MM.1S (cell line): ENCODE measurements around the gene ZNHIT3.

Source experiments
- DNase-seq: peaks from one replicate; pipeline ENCODE4 v3.0.0-alpha.2; 2015
- H2AFZ ChIP-seq: fragments of 300-600 bp; sonication (generic); 2 replicates; pipeline ENCODE4 v1.6.0; 2016; ENCODE audit warnings: antibody characterized with exemption, low read length
- H3F3A ChIP-seq: fragments of 300-600 bp; sonication (generic); 2 replicates; pipeline ENCODE4 v1.6.1; 2016; ENCODE audit warnings: mild to moderate bottlenecking, antibody characterized with exemption, low read length, moderate library complexity, mixed read lengths; ENCODE audit not compliant: insufficient read depth
- H3K27ac ChIP-seq: fragments of 300-600 bp; sonication (generic); 2 replicates; pipeline ENCODE4 v1.5.1; 2016; ENCODE audit warnings: mild to moderate bottlenecking, low read length
- H3K27me3 ChIP-seq: fragments of 300-600 bp; sonication (generic); replicated peaks from 2 replicates; pipeline ENCODE4 v1.6.0; 2016; ENCODE audit warnings: low read length; ENCODE audit not compliant: insufficient read depth
- H3K36me3 ChIP-seq: fragments of 300-600 bp; sonication (generic); replicated peaks from 2 replicates; pipeline ENCODE4 v1.6.1; 2016; ENCODE audit warnings: mild to moderate bottlenecking, low read length, mixed read lengths; ENCODE audit not compliant: insufficient read depth
- H3K4me1 ChIP-seq: fragments of 300-600 bp; sonication (generic); 2 replicates; pipeline ENCODE4 v1.6.1; 2016; ENCODE audit warnings: low read length, mixed read lengths
- H3K4me2 ChIP-seq: fragments of 300-600 bp; sonication (generic); 2 replicates; pipeline ENCODE4 v1.6.0; 2016; ENCODE audit warnings: low read depth, low read length
- H3K4me3 ChIP-seq: fragments of 300-600 bp; sonication (generic); 2 replicates; pipeline ENCODE4 v1.5.1; 2016; ENCODE audit warnings: low read length, mixed read lengths
- H3K79me2 ChIP-seq: fragments of 300-600 bp; sonication (generic); 2 replicates; pipeline ENCODE4 v1.6.1; 2016; ENCODE audit warnings: mixed run types, low read length, mixed read lengths
- H3K9ac ChIP-seq: fragments of 300-600 bp; sonication (generic); 2 replicates; pipeline ENCODE4 v1.6.1; 2016; ENCODE audit warnings: low read length, mixed read lengths
- H3K9me2 ChIP-seq: fragments of 300-600 bp; sonication (generic); replicated peaks from 2 replicates; pipeline ENCODE4 v1.6.1; 2016; ENCODE audit warnings: mild to moderate bottlenecking, low read length, mixed read lengths; ENCODE audit not compliant: insufficient read depth
- H3K9me3 ChIP-seq: fragments of 300-600 bp; sonication (generic); replicated peaks from 2 replicates; pipeline ENCODE4 v1.6.1; 2016; ENCODE audit warnings: mild to moderate bottlenecking, low read length, mixed read lengths; ENCODE audit not compliant: insufficient read depth
- H4K20me1 ChIP-seq: fragments of 300-600 bp; sonication (generic); 2 replicates; pipeline ENCODE4 v1.6.1; 2016; ENCODE audit warnings: mild to moderate bottlenecking, low read length, moderate library complexity, mixed read lengths; ENCODE audit not compliant: insufficient read depth
- EZH2 ChIP-seq: fragments of 300-600 bp; sonication (generic); optimal IDR thresholded peaks from 2 replicates; pipeline ENCODE3; 2017; ENCODE audit warnings: low read depth, mild to moderate bottlenecking, antibody characterized with exemption, low read length, mixed read lengths
- EZH2phosphoT487 ChIP-seq: fragments of 300-600 bp; sonication (generic); IDR thresholded peaks from 2 replicates; pipeline ENCODE4 v1.6.1; 2018; ENCODE audit warnings: antibody characterized with exemption, low read length
- TF ChIP-seq, protein P1 (sequence below): fragments of 300-600 bp; sonication (generic); IDR thresholded peaks from 2 replicates; pipeline ENCODE4 v1.5.1; 2016; ENCODE audit warnings: antibody characterized with exemption, low read length, mixed read lengths

Gene ZNHIT3

DNA sequence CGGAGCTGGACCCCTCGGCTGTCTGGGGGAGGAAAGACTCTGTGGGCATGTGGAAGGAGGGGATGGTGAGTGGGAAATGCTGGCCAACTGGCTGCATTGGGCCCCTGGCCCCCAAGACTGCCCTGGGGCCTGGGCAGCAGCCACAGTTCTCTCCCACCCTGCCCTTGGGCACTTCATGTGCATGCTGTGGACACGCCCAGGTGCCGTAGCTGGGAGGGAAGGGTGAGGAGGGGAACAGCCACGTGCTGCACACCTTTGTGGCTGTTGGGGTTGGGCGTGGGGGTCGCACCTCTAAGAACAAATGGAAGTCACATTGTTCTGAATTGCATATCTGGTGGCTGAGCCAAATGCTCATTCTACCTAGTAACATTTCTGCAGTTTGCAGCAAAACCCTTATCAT, 11.9 kb upstream of the ZNHIT3 start:
- TF ChIP-seq EZH2 (no peak), EZH2phosphoT487 (no peak)
- TF ChIP-seq, protein P1, sequence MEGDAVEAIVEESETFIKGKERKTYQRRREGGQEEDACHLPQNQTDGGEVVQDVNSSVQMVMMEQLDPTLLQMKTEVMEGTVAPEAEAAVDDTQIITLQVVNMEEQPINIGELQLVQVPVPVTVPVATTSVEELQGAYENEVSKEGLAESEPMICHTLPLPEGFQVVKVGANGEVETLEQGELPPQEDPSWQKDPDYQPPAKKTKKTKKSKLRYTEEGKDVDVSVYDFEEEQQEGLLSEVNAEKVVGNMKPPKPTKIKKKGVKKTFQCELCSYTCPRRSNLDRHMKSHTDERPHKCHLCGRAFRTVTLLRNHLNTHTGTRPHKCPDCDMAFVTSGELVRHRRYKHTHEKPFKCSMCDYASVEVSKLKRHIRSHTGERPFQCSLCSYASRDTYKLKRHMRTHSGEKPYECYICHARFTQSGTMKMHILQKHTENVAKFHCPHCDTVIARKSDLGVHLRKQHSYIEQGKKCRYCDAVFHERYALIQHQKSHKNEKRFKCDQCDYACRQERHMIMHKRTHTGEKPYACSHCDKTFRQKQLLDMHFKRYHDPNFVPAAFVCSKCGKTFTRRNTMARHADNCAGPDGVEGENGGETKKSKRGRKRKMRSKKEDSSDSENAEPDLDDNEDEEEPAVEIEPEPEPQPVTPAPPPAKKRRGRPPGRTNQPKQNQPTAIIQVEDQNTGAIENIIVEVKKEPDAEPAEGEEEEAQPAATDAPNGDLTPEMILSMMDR: no peak
- Histone ChIP-seq H3F3A (no peaks in the 10 kb centered on the region), H4K20me1 (no peaks in the 10 kb centered on the region), H3K9me3 (no peaks in the 10 kb centered on the region), H3K4me2 (no peak overlapping the region), H3K36me3 (no peaks in the 10 kb centered on the region), H3K4me3 (no peak overlapping the region), H3K27ac (no peak overlapping the region), H3K9ac (no peak overlapping the region), H3K79me2 (no peaks in the 10 kb centered on the region), H3K4me1 (no peaks in the 10 kb centered on the region), H3K9me2 (no peaks in the 10 kb centered on the region), H3K27me3 (peaks cover 79% of the 10 kb centered on the region), H2AFZ (no peak overlapping the region)
- DNase-seq: no peak

DNA sequence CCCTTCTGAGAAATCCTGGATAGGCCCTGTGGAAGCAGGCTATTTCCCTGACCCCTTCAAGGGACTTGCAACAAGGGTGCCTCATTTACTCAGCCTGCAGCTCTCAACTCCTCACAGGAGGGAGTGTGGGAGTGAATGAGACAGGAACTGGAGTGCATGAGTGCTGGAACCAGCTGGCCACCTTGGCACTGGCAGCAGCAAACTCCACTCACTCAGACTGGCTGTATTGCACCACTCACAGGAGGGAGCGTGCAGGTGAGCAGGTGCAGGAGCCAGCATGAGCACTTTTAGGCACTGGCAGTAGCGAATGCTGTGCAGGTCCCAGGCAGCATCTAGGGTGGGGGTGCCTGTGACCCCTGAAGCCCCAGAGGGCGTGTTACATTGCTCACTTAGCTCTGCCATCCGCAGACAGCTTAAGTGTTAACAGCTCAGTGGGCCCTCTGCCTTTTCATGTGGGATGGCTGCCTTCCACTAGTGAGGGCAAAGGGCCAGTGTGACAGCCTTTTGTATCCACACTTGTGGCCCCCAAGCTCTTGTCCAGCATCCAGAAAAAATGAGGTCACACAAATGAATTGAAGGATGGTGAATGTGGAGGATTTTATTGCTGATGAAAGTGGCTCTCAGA, 11.0 kb upstream of the ZNHIT3 start:
- no peaks in the 10 kb centered on the region for H3K79me2 ChIP-seq
- TF ChIP-seq, protein P1: no peak
- TF ChIP-seq EZH2 (no peak), EZH2phosphoT487 (no peak)
- no peaks in the 10 kb centered on the region for H4K20me1 ChIP-seq
- H3K9me2 ChIP-seq: no peaks in the 10 kb centered on the region
- H3F3A ChIP-seq: no peaks in the 10 kb centered on the region
- H3K4me3 ChIP-seq: no peak overlapping the region
- no peak overlapping the region for H3K27ac ChIP-seq
- no peaks in the 10 kb centered on the region for H3K9me3 ChIP-seq
- H3K27me3 ChIP-seq: peaks cover 80% of the 10 kb centered on the region
- no peaks in the 10 kb centered on the region for H3K4me1 ChIP-seq
- no peak overlapping the region for H3K9ac ChIP-seq
- H3K4me2 ChIP-seq: no peak overlapping the region
- DNase-seq: no peak
- no peak overlapping the region for H2AFZ ChIP-seq
- H3K36me3 ChIP-seq: no peaks in the 10 kb centered on the region

DNA sequence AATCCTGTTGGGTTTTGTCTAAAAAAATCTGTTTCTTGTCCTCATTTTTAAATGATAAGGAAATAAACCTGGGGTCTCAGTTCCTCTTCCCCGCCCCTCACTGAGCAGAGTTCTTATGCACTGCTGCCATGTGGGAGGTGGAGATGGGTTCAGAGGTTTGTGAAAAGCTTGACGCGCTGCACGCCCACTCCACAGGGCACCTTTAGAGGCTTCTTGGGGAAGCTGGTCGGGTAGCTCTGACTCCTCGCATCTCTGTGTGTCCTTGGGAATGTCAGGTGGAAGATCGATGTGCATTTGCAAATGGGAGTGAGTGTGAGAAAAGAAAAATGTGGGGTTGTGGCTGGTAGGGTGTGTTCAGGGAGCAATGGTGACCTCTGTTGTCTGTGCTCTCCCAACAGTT, 4.7 kb upstream of the ZNHIT3 start:
- TF ChIP-seq, protein P1: no peak
- TF ChIP-seq EZH2phosphoT487 (no peak), EZH2 (no peak)
- Histone ChIP-seq H3K36me3 (no peaks in the 10 kb centered on the region), H4K20me1 (no peaks in the 10 kb centered on the region), H3K27me3 (peaks cover 44% of the 10 kb centered on the region), H3K4me1 (peaks cover 4% of the 10 kb centered on the region; the same call in 1 of the 2 replicates), H3K27ac (no peak overlapping the region), H3K9ac (no peak overlapping the region), H3K79me2 (peaks cover 3% of the 10 kb centered on the region), H2AFZ (no peak overlapping the region), H3F3A (no peaks in the 10 kb centered on the region), H3K4me2 (no peak overlapping the region), H3K9me3 (no peaks in the 10 kb centered on the region), H3K9me2 (no peaks in the 10 kb centered on the region), H3K4me3 (no peak overlapping the region)
- no peak for DNase-seq
